Middle frontal gyrus (tissue), 1 donor: ENCODE measurements around the gene VPS54.
"Not testable (repeated sequence)": the region's sequence is repeated elsewhere in the genome, so short reads cannot be mapped to it uniquely, and the experiment has no call there.

Source experiments
- DNase-seq: peaks from one replicate; pipeline ENCODE4 v3.0.0-alpha.2; 2015; ENCODE audit warnings: low spot score; ENCODE audit errors: extremely low spot score

The VPS54 gene

GRCh38 chr2:64023485-64024258 is 4.4 kb upstream of the VPS54 start:
- DNase-seq = no peak

GRCh38 chr2:64021578-64021977 is 2.4 kb upstream of the VPS54 start:
- DNase-seq = no peak

- no peak for DNase-seq
Measured at GRCh38 chr2:64019975-64020528, 824 bp upstream of the VPS54 start.

- no peak for DNase-seq
Measured at GRCh38 chr2:64018701-64019082, 536 bp downstream of the VPS54 start.

GRCh38 chr2:64017811-64018700 is 1.2 kb downstream of the VPS54 start:
- no peak for DNase-seq

- DNase-seq = no peak
Measured at GRCh38 chr2:64015898-64016297, 3.3 kb downstream of the VPS54 start.

GRCh38 chr2:64015391-64015790 is 3.8 kb downstream of the VPS54 start:
- DNase-seq = no peak

GRCh38 chr2:64014628-64015027 is 4.6 kb downstream of the VPS54 start:
- DNase-seq = no peak

- DNase-seq = no peak
Measured at GRCh38 chr2:64013053-64013452, 6.2 kb downstream of the VPS54 start.

- DNase-seq = no peak
Measured at GRCh38 chr2:64012115-64012514, 7.1 kb downstream of the VPS54 start.

GRCh38 chr2:64008434-64009009 is 10.7 kb downstream of the VPS54 start:
- DNase-seq = no peak

- no peak for DNase-seq
Measured at GRCh38 chr2:64007924-64008323, 11.3 kb downstream of the VPS54 start.

- no peak for DNase-seq
Measured at GRCh38 chr2:64005707-64006356, 13.4 kb downstream of the VPS54 start.

- no peak for DNase-seq
Measured at GRCh38 chr2:64003239-64003638, 16.0 kb downstream of the VPS54 start.

- DNase-seq = no peak
Measured at GRCh38 chr2:64001382-64002101, 17.7 kb downstream of the VPS54 start.

- DNase-seq = no peak
Measured at GRCh38 chr2:64000630-64001381, 18.4 kb downstream of the VPS54 start.

GRCh38 chr2:63999049-63999448 is 20.2 kb downstream of the VPS54 start:
- no peak for DNase-seq

GRCh38 chr2:63996582-63997198 is 22.5 kb downstream of the VPS54 start:
- not testable (repeated sequence) for DNase-seq

- DNase-seq = not testable (repeated sequence)
Measured at GRCh38 chr2:63994329-63995070, 24.7 kb downstream of the VPS54 start.
